HCT116 (cell line): ENCODE data around the gene AFDN. TPM values are rescaled to one million over a fixed set of nuclear protein-coding genes. Genes with fewer than 3 reads are reported as not detected.

ENCODE experiments used
- ATAC-seq: fragments of 200-7000 bp; cut with Tn5 transposase; 2 replicates; pipeline ENCODE4 v1.9.1; 2020; ENCODE audit warnings: mild to moderate bottlenecking, moderate library complexity
- BruUV-seq: library from RNA; stranded (reverse); fragments of 400-500 nt; replicated peaks from 2 replicates; lab custom pipeline; 2021; lab: Mats Ljungman, UMichigan
- CTCF ChIA-PET: fragments of 300-600 bp; sonication (Branson Sonifier 250); formaldehyde crosslinking; loops from one replicate; lab custom pipeline; 2021; ENCODE audit warnings: antibody characterized with exemption; lab: Charles Lee
- POLR2A ChIA-PET: fragments of 300-600, 350-600 bp; sonication (Branson Sonifier 250); formaldehyde crosslinking; loops from one replicate; lab custom pipeline; 2021; ENCODE audit warnings: antibody characterized with exemption; lab: Charles Lee
- RAD21 ChIA-PET, 2 experiments: fragments of 300-600 bp; sonication (Branson Sonifier 250); formaldehyde crosslinking; loops; one replicate each; lab custom pipeline; 2023; ENCODE audit warnings: low total read pairs in 2 of 2; ENCODE audit not compliant: uncharacterized antibody in 2 of 2, unreplicated experiment in 2 of 2, low non-redundant PET in 1 of 2; lab: Charles Lee
- DNase-seq: peaks from one replicate; pipeline ENCODE4 v3.0.0-alpha.2; 2010; ENCODE audit warnings: low read depth, low spot score
- H2AFZ ChIP-seq: fragments of 200-600 bp; shearing (Covaris generic), sonication (generic); 2 replicates; pipeline ENCODE4 v1.6.1; 2017; ENCODE audit warnings: low read depth, mixed run types, mixed read lengths, antibody characterized with exemption, low read length; ENCODE audit not compliant: poor library complexity, severe bottlenecking
- H3K27ac ChIP-seq: 2 replicates; pipeline ENCODE4 v1.5.1; 2012; ENCODE audit warnings: low read depth, low read length
- H3K27me3 ChIP-seq: fragments of 200-600 bp; sonication (generic); 2 replicates; pipeline ENCODE4 v1.6.1; 2016; ENCODE audit warnings: mixed run types, low read length, mixed read lengths; ENCODE audit not compliant: insufficient read depth
- H3K36me3 ChIP-seq, 2 experiments: fragments of 200-500 bp in 1 of 2; fragments of 200-600 bp in 1 of 2; sonication (Bioruptor generic) in 1 of 2; sonication (generic) in 1 of 2; 2 replicates each; pipeline versions ENCODE4 v1.5.1 to v1.6.1; 2014 to 2016; ENCODE audit warnings: low read length in 2 of 2, inconsistent platforms in 1 of 2, mixed read lengths in 1 of 2, mixed run types in 1 of 2; ENCODE audit not compliant: insufficient read depth in 2 of 2, control insufficient read depth in 1 of 2
- H3K4me1 ChIP-seq, 2 experiments: fragments of 200-600 bp in 1 of 2; sonication (generic) in 1 of 2; 2 replicates each; pipeline versions ENCODE4 v1.5.1 to v1.6.1; 2012 to 2017; ENCODE audit warnings: low read length in 2 of 2, inconsistent platforms in 1 of 2, mild to moderate bottlenecking in 1 of 2, mixed read lengths in 1 of 2, mixed run types in 1 of 2, moderate library complexity in 1 of 2; ENCODE audit not compliant: insufficient read depth in 2 of 2, control insufficient read depth in 1 of 2
- H3K4me2 ChIP-seq: fragments of 200-600 bp; sonication (generic); 2 replicates; pipeline ENCODE4 v1.6.1; 2017; ENCODE audit warnings: mixed run types, low read length, mixed read lengths
- H3K4me3 ChIP-seq, 2 experiments: fragments of 200-600 bp in 1 of 2; sonication (generic) in 1 of 2; replicated peaks in 1 of 2; 2 replicates each; pipeline ENCODE4 v1.5.1; 2011 to 2016; ENCODE audit warnings: low read length in 2 of 2, control low read depth in 1 of 2, low read depth in 1 of 2, mild to moderate bottlenecking in 1 of 2, mixed read lengths in 1 of 2, mixed run types in 1 of 2
- H3K79me2 ChIP-seq: fragments of 200-600 bp; sonication (generic); 2 replicates; pipeline ENCODE4 v1.6.1; 2017; ENCODE audit warnings: mild to moderate bottlenecking, mixed run types, low read length, moderate library complexity, mixed read lengths; ENCODE audit not compliant: insufficient read depth
- H3K9ac ChIP-seq: fragments of 200-600 bp; sonication (generic); 2 replicates; pipeline ENCODE4 v1.6.1; 2016; ENCODE audit warnings: low read length, mixed read lengths
- H3K9me2 ChIP-seq: fragments of 200-600 bp; sonication (generic), shearing (Covaris generic); 2 replicates; pipeline ENCODE4 v1.6.1; 2017; ENCODE audit warnings: mixed run types, mild to moderate bottlenecking, moderate library complexity; ENCODE audit not compliant: insufficient read depth
- H3K9me3 ChIP-seq, 2 experiments: fragments of 200-500 bp in 1 of 2; fragments of 200-600 bp in 1 of 2; sonication (Bioruptor generic) in 1 of 2; sonication (generic) in 1 of 2; 2 replicates each; pipeline ENCODE4 v1.6.1; 2014 to 2017; ENCODE audit warnings: low read length in 2 of 2, mixed read lengths in 2 of 2, inconsistent platforms in 1 of 2, low read depth in 1 of 2, mild to moderate bottlenecking in 1 of 2, mixed run types in 1 of 2, moderate library complexity in 1 of 2; ENCODE audit not compliant: control insufficient read depth in 1 of 2, insufficient read depth in 1 of 2
- H4K20me1 ChIP-seq: fragments of 200-600 bp; sonication (generic), shearing (Covaris generic); 2 replicates; pipeline ENCODE4 v1.6.1; 2017; ENCODE audit warnings: mixed run types, mild to moderate bottlenecking, moderate library complexity; ENCODE audit not compliant: insufficient read depth
- CEBPB ChIP-seq: IDR thresholded peaks from 2 replicates; pipeline ENCODE4 v1.6.1; 2012; ENCODE audit warnings: low read depth
- EZH2 ChIP-seq: fragments of 200-600 bp; sonication (generic); IDR thresholded peaks from 2 replicates; pipeline ENCODE4 v1.6.1; 2017; ENCODE audit warnings: antibody characterized with exemption, mixed run types
- EZH2phosphoT487 ChIP-seq: fragments of 200-600 bp; IDR thresholded peaks from 2 replicates; pipeline ENCODE4 v1.6.1; 2018; ENCODE audit warnings: antibody characterized with exemption, borderline replicate concordance
- FOSL1 ChIP-seq: IDR thresholded peaks from 2 replicates; pipeline ENCODE4 v1.6.1; 2012; ENCODE audit warnings: low read depth
- POLR2A ChIP-seq: IDR thresholded peaks from 2 replicates; pipeline ENCODE4 v1.7.0; 2011; ENCODE audit warnings: borderline replicate concordance; ENCODE audit not compliant: insufficient read depth, insufficient read length; ENCODE audit errors: extremely low read depth
- POLR2AphosphoS5 ChIP-seq: IDR thresholded peaks from 2 replicates; pipeline ENCODE4 v1.6.1; 2011; ENCODE audit warnings: mild to moderate bottlenecking, low read depth, low read length, moderate library complexity
- SIN3A ChIP-seq: IDR thresholded peaks from 2 replicates; pipeline ENCODE4 v1.6.1; 2012; ENCODE audit warnings: low read depth
- SRF ChIP-seq: IDR thresholded peaks from 2 replicates; pipeline ENCODE4 v1.6.1; 2012; ENCODE audit warnings: low read depth
- ZFX ChIP-seq: fragments of 450-650 bp; IDR thresholded peaks from 2 replicates; pipeline ENCODE4 v1.6.1; 2017
- ZNF274 ChIP-seq: fragments of 200-500 bp; sonication (Bioruptor generic); IDR thresholded peaks from 2 replicates; pipeline ENCODE4 v1.6.1; 2014; ENCODE audit warnings: mild to moderate bottlenecking, low read depth, low read length, inconsistent platforms
- intact Hi-C: fragments of 100-400 bp; cut with micrococcal nuclease; formaldehyde crosslinking; loops from 2 replicates; pipeline ENCODE4 v1.10.0; 2022
- total RNA-seq: library from RNA; stranded (reverse); gene quantifications from one replicate; pipeline ENCODE4 v1.2.1, GENCODE V29; 2021; ENCODE audit not compliant: unreplicated experiment
- TF ChIP-seq, protein P1 (sequence below): IDR thresholded peaks from 2 replicates; pipeline ENCODE4 v1.6.1; 2012
- TF ChIP-seq, protein P2 (sequence below), 3 experiments: fragments of 200-600 bp in 1 of 3; sonication (generic) in 1 of 3; IDR thresholded peaks in 2 of 3; conservative IDR thresholded peaks in 1 of 3; 2 replicates each; pipeline ENCODE4 v1.5.1; 2012 to 2017; ENCODE audit warnings: low read depth in 2 of 3, low read length in 2 of 3, antibody characterized with exemption in 1 of 3, borderline replicate concordance in 1 of 3, control low read depth in 1 of 3, mild to moderate bottlenecking in 1 of 3, mixed read lengths in 1 of 3, mixed run types in 1 of 3, moderate library complexity in 1 of 3; ENCODE audit not compliant: insufficient read depth in 1 of 3
- TF ChIP-seq, protein P3 (sequence below): IDR thresholded peaks from 2 replicates; pipeline ENCODE4 v1.6.1; 2011; ENCODE audit warnings: mild to moderate bottlenecking, low read length, moderate library complexity; ENCODE audit not compliant: insufficient replicate concordance; ENCODE audit errors: extremely low read depth
- TF ChIP-seq, protein P4 (sequence below): IDR thresholded peaks from 2 replicates; pipeline ENCODE4 v1.6.1; 2012; ENCODE audit warnings: low read depth

AFDN gene
- total RNA-seq, 1 experiment from 2014 or later, result 59.4 TPM

DNA sequence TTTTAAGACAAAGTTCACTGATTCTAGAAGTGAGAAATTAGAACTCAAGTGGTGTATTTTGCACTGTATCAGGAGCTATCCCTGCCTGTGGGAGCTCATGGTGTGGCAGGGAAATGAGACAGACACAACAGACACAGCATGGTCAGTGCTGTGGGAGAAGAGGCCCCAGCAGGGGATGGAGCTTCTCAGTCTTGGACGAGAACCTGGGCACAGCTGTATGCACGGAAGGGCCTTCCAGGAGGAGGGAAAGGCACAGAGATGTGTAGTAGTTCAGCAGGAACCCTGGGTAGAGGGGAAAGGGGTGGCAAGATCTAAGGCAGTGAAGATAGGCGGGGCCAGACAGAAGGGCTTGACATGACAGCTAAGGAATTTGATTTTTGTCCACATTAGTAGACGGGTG lies 122.0 kb downstream of the AFDN start:
- BruUV-seq, result no TSS peak
- ChIA-PET RAD21 (no interaction called here), CTCF (no interaction called here), POLR2A (no interaction called here)
- peaks cover 28 to 34% of the 10 kb centered on the region in 2 experiments for H3K36me3 ChIP-seq
- no peak for ATAC-seq
- H3K27ac ChIP-seq, result no peak overlapping the region
- TF ChIP-seq, protein P1, sequence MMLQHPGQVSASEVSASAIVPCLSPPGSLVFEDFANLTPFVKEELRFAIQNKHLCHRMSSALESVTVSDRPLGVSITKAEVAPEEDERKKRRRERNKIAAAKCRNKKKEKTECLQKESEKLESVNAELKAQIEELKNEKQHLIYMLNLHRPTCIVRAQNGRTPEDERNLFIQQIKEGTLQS, result no peak
- TF ChIP-seq FOSL1 (no peak), SIN3A (no peak), POLR2AphosphoS5 (no peak), ZNF274 (no peak), EZH2 (no peak), CEBPB (no peak), ZFX (no peak), POLR2A (no peak), EZH2phosphoT487 (no peak), SRF (no peak)
- TF ChIP-seq, protein P2, sequence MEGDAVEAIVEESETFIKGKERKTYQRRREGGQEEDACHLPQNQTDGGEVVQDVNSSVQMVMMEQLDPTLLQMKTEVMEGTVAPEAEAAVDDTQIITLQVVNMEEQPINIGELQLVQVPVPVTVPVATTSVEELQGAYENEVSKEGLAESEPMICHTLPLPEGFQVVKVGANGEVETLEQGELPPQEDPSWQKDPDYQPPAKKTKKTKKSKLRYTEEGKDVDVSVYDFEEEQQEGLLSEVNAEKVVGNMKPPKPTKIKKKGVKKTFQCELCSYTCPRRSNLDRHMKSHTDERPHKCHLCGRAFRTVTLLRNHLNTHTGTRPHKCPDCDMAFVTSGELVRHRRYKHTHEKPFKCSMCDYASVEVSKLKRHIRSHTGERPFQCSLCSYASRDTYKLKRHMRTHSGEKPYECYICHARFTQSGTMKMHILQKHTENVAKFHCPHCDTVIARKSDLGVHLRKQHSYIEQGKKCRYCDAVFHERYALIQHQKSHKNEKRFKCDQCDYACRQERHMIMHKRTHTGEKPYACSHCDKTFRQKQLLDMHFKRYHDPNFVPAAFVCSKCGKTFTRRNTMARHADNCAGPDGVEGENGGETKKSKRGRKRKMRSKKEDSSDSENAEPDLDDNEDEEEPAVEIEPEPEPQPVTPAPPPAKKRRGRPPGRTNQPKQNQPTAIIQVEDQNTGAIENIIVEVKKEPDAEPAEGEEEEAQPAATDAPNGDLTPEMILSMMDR (IDR thresholded peaks at IDR 0.05 in 2 of 3, conservative IDR thresholded peaks at IDR 0.05 in 1 of 3; ENCODE audit: borderline replicate concordance in 1 of 3, insufficient read depth in 1 of 3, low read depth in 2 of 3, low read length in 2 of 3), result no peak
- TF ChIP-seq, protein P3, sequence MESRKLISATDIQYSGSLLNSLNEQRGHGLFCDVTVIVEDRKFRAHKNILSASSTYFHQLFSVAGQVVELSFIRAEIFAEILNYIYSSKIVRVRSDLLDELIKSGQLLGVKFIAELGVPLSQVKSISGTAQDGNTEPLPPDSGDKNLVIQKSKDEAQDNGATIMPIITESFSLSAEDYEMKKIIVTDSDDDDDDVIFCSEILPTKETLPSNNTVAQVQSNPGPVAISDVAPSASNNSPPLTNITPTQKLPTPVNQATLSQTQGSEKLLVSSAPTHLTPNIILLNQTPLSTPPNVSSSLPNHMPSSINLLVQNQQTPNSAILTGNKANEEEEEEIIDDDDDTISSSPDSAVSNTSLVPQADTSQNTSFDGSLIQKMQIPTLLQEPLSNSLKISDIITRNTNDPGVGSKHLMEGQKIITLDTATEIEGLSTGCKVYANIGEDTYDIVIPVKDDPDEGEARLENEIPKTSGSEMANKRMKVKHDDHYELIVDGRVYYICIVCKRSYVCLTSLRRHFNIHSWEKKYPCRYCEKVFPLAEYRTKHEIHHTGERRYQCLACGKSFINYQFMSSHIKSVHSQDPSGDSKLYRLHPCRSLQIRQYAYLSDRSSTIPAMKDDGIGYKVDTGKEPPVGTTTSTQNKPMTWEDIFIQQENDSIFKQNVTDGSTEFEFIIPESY, result no peak
- TF ChIP-seq, protein P4, sequence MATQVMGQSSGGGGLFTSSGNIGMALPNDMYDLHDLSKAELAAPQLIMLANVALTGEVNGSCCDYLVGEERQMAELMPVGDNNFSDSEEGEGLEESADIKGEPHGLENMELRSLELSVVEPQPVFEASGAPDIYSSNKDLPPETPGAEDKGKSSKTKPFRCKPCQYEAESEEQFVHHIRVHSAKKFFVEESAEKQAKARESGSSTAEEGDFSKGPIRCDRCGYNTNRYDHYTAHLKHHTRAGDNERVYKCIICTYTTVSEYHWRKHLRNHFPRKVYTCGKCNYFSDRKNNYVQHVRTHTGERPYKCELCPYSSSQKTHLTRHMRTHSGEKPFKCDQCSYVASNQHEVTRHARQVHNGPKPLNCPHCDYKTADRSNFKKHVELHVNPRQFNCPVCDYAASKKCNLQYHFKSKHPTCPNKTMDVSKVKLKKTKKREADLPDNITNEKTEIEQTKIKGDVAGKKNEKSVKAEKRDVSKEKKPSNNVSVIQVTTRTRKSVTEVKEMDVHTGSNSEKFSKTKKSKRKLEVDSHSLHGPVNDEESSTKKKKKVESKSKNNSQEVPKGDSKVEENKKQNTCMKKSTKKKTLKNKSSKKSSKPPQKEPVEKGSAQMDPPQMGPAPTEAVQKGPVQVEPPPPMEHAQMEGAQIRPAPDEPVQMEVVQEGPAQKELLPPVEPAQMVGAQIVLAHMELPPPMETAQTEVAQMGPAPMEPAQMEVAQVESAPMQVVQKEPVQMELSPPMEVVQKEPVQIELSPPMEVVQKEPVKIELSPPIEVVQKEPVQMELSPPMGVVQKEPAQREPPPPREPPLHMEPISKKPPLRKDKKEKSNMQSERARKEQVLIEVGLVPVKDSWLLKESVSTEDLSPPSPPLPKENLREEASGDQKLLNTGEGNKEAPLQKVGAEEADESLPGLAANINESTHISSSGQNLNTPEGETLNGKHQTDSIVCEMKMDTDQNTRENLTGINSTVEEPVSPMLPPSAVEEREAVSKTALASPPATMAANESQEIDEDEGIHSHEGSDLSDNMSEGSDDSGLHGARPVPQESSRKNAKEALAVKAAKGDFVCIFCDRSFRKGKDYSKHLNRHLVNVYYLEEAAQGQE, result no peak
- no peaks in the 10 kb centered on the region for H3K27me3 ChIP-seq
- H3K4me1 ChIP-seq, result no peaks in the 10 kb centered on the region
- no peak overlapping the region for H3K4me3 ChIP-seq
- no peak overlapping the region for H3K4me2 ChIP-seq
- no peaks in the 10 kb centered on the region for H4K20me1 ChIP-seq
- no peak overlapping the region for H3K9ac ChIP-seq
- no peak for DNase-seq
- H2AFZ ChIP-seq, result no peak overlapping the region
- intact Hi-C loops, result no loop called here
- H3K9me3 ChIP-seq, result no peaks in the 10 kb centered on the region
- H3K79me2 ChIP-seq, result no peaks in the 10 kb centered on the region
- H3K9me2 ChIP-seq, result no peaks in the 10 kb centered on the region
